H9 (cell line): ENCODE data around the gene FAM170B. TPM values are rescaled to one million over a fixed set of nuclear protein-coding genes. Genes with fewer than 3 reads are reported as not detected.

Experiments used
- DNase-seq: peaks from one replicate; pipeline ENCODE4 v3.0.0-alpha.2; 2017
- H2AFZ ChIP-seq: one replicate; pipeline ENCODE4 v1.6.1; 2013; ENCODE audit warnings: mild to moderate bottlenecking, low read length, control low read depth, moderate library complexity
- H2AK5ac ChIP-seq: 2 replicates; pipeline ENCODE4 v1.6.1; 2013; ENCODE audit warnings: low read length, control low read depth, mixed read lengths; ENCODE audit not compliant: insufficient read length
- H2BK120ac ChIP-seq: one replicate; pipeline ENCODE4 v1.6.1; 2013; ENCODE audit warnings: low read depth, mild to moderate bottlenecking, low read length, control low read depth, inconsistent platforms; ENCODE audit not compliant: poor library complexity, severe bottlenecking
- H2BK12ac ChIP-seq: 2 replicates; pipeline ENCODE4 v1.6.1; 2013; ENCODE audit warnings: low read length, control low read depth, mixed read lengths, low read depth; ENCODE audit not compliant: insufficient read length
- H2BK15ac ChIP-seq: 2 replicates; pipeline ENCODE4 v1.6.1; 2013; ENCODE audit warnings: low read depth, low read length, control low read depth
- H2BK20ac ChIP-seq: one replicate; pipeline ENCODE4 v1.6.1; 2013; ENCODE audit warnings: low read depth, mild to moderate bottlenecking, low read length, control low read depth, inconsistent platforms; ENCODE audit not compliant: poor library complexity, severe bottlenecking
- H2BK5ac ChIP-seq: 2 replicates; pipeline ENCODE4 v1.6.1; 2013; ENCODE audit warnings: low read length, control low read depth, mixed read lengths; ENCODE audit not compliant: insufficient read length
- H3K14ac ChIP-seq: 2 replicates; pipeline ENCODE4 v1.6.1; 2013; ENCODE audit warnings: low read length, control low read depth; ENCODE audit not compliant: insufficient read depth
- H3K18ac ChIP-seq: 2 replicates; pipeline ENCODE4 v1.6.1; 2013; ENCODE audit warnings: low read depth, mild to moderate bottlenecking, mixed read lengths, low read length, control low read depth; ENCODE audit not compliant: insufficient read length
- H3K23ac ChIP-seq: 2 replicates; pipeline ENCODE4 v1.6.1; 2013; ENCODE audit warnings: low read length, control low read depth, mixed read lengths, low read depth; ENCODE audit not compliant: insufficient read length
- H3K23me2 ChIP-seq: 2 replicates; pipeline ENCODE4 v1.6.1; 2013; ENCODE audit warnings: low read depth, mild to moderate bottlenecking, mixed read lengths, low read length, control low read depth; ENCODE audit not compliant: insufficient read length, poor library complexity, severe bottlenecking
- H3K27ac ChIP-seq: 2 replicates; pipeline ENCODE4 v1.5.1; 2013; ENCODE audit warnings: low read length, control low read depth, mixed read lengths, low read depth; ENCODE audit not compliant: insufficient read length
- H3K27me3 ChIP-seq: 2 replicates; pipeline ENCODE4 v1.6.1; 2013; ENCODE audit warnings: low read length, control low read depth, inconsistent platforms; ENCODE audit not compliant: insufficient read depth
- H3K4ac ChIP-seq: 2 replicates; pipeline ENCODE4 v1.6.1; 2013; ENCODE audit warnings: low read depth, mild to moderate bottlenecking, control low read depth, inconsistent platforms, low read length, moderate library complexity
- H3K4me1 ChIP-seq: 2 replicates; pipeline ENCODE4 v1.6.1; 2013; ENCODE audit warnings: low read length, control low read depth, inconsistent platforms; ENCODE audit not compliant: insufficient read depth
- H3K4me2 ChIP-seq: 2 replicates; pipeline ENCODE4 v1.6.1; 2013; ENCODE audit warnings: low read length, control low read depth, mixed read lengths; ENCODE audit not compliant: insufficient read length, insufficient read depth
- H3K56ac ChIP-seq: 2 replicates; pipeline ENCODE4 v1.6.1; 2013; ENCODE audit warnings: low read depth, mild to moderate bottlenecking, mixed read lengths, low read length, control low read depth; ENCODE audit not compliant: insufficient read length
- H3K79me1 ChIP-seq: 2 replicates; pipeline ENCODE4 v1.6.1; 2013; ENCODE audit warnings: low read depth, mild to moderate bottlenecking, moderate library complexity, low read length, control low read depth, inconsistent platforms; ENCODE audit not compliant: insufficient read depth, poor library complexity, severe bottlenecking
- H3K79me2 ChIP-seq: 2 replicates; pipeline ENCODE4 v1.6.1; 2013; ENCODE audit warnings: low read length, control low read depth, inconsistent platforms; ENCODE audit not compliant: insufficient read depth
- H3K9ac ChIP-seq: 2 replicates; pipeline ENCODE4 v1.6.1; 2013; ENCODE audit warnings: low read length, control low read depth, mixed read lengths; ENCODE audit not compliant: insufficient read length; ENCODE audit errors: extremely low read depth
- H3K9me3 ChIP-seq: one replicate; pipeline ENCODE4 v1.6.1; 2013; ENCODE audit warnings: low read depth, low read length, inconsistent platforms; ENCODE audit not compliant: control insufficient read depth
- H3T11ph ChIP-seq: one replicate; pipeline ENCODE4 v1.6.1; 2013; ENCODE audit warnings: mild to moderate bottlenecking, low read length, control low read depth, inconsistent platforms
- H4K20me1 ChIP-seq: one replicate; pipeline ENCODE4 v1.6.1; 2013; ENCODE audit not compliant: control insufficient read depth, insufficient read length, insufficient read depth
- H4K5ac ChIP-seq: 2 replicates; pipeline ENCODE4 v1.6.1; 2013; ENCODE audit warnings: low read depth, mild to moderate bottlenecking, mixed read lengths, low read length, control low read depth; ENCODE audit not compliant: insufficient read length
- H4K8ac ChIP-seq: replicated peaks from 2 replicates; pipeline ENCODE4 v1.6.1; 2013; ENCODE audit warnings: low read length, control low read depth, mixed read lengths, low read depth; ENCODE audit not compliant: insufficient read length
- H4K91ac ChIP-seq: 2 replicates; pipeline ENCODE4 v1.6.1; 2013; ENCODE audit warnings: low read depth, mild to moderate bottlenecking, moderate library complexity, mixed read lengths, low read length, control low read depth; ENCODE audit not compliant: insufficient read length
- H3K27ac Mint-ChIP-seq, 3 experiments: 2 replicates in 2 of 3; 3 replicates in 1 of 3; pipeline ENCODE4 v1.8.0; 2020 to 2021; ENCODE audit warnings: mixed read lengths in 3 of 3, mild to moderate bottlenecking in 1 of 3, moderate library complexity in 1 of 3
- H3K27me3 Mint-ChIP-seq: 2 replicates; pipeline ENCODE4 v1.8.0; 2021; ENCODE audit warnings: low read depth, mild to moderate bottlenecking, moderate library complexity, mixed read lengths
- H3K36me3 Mint-ChIP-seq, 3 experiments: 2 replicates in 2 of 3; 3 replicates in 1 of 3; pipeline ENCODE4 v1.8.0; 2020 to 2021; ENCODE audit warnings: low read depth in 3 of 3, mixed read lengths in 3 of 3; ENCODE audit not compliant: insufficient read depth in 1 of 3
- H3K4me1 Mint-ChIP-seq, 2 experiments: 2 replicates each; pipeline ENCODE4 v1.8.0; 2020; ENCODE audit warnings: mixed read lengths in 2 of 2
- H3K4me3 Mint-ChIP-seq, 2 experiments: 2 replicates in 1 of 2; 3 replicates in 1 of 2; pipeline ENCODE4 v1.8.0; 2020 to 2021; ENCODE audit warnings: mild to moderate bottlenecking in 2 of 2, mixed read lengths in 2 of 2, moderate library complexity in 1 of 2
- H3K9me3 Mint-ChIP-seq, 2 experiments: 2 replicates in 1 of 2; 3 replicates in 1 of 2; pipeline ENCODE4 v1.8.0; 2020; ENCODE audit warnings: mild to moderate bottlenecking in 2 of 2, mixed read lengths in 2 of 2, moderate library complexity in 1 of 2
- WGBS: extraction: QIAGEN DNeasy Blood & Tissue Kit; methylation state at CpG from one replicate; pipeline ENCODE4 v1.1.7; 2013; ENCODE audit warnings: missing lambda C conversion rate, low lambda C conversion rate, mixed read lengths; ENCODE audit not compliant: insufficient read length; ENCODE audit errors: extremely low coverage; 5-methylcytosine and 5-hydroxymethylcytosine counted together
- total RNA-seq: library from RNA; stranded (reverse); gene quantifications from 2 replicates; pipeline ENCODE4 v1.2.1, GENCODE V29; 2021
- TF ChIP-seq, protein P1 (sequence below): fragments of 200-600 bp; sonication (generic); conservative IDR thresholded peaks from 3 replicates; pipeline ENCODE4 v1.8.0; 2021; ENCODE audit warnings: antibody characterized with exemption, mild to moderate bottlenecking

FAM170B gene
- total RNA-seq, 1 experiment from 2014 or later = not detected

DNA sequence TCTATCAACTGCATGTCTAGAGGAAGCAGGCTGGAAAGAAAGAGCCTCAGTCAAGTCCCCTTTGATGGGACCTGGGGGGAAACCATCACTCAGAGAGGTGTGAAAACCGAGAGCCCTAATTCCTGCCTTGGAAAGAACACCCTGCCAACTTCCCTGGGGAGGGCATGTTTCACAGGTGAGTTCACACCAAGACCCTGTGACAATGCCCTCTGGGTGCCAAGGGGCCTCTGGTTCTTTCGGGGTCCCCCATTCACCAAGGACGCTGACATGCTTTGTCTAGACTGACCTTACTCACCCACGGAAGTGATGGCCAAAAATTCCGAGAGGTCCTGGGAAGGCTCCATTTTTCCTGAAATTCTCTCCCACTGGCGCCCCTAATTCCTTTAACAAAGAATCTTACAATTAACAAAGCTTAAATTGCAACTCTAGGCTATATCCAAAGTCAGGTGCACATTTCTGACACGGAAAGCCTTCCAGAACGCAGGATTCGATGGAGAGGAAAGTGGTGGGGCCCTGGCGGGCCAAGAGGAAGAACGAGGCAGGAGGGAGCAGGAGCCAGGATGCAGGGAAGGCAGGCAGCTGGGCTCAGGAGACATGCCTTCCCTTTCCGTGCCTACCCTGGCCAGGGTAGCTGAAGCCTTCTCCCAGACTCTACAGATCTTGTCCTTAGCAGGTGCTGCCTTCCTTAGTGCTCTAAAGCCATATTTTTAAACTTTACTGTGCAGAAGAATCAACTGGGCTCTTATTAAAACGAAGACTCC, 42.2 kb downstream of the FAM170B start:
- H4K5ac ChIP-seq = no peak overlapping the region
- H3K9ac ChIP-seq = no peak overlapping the region
- no peak overlapping the region for H2AK5ac ChIP-seq
- H2AFZ ChIP-seq = no peak overlapping the region
- H3K4me1 Mint-ChIP-seq = peaks cover 16 to 21% of the 10 kb centered on the region in 2 experiments
- H3K56ac ChIP-seq = no peak overlapping the region
- TF ChIP-seq, protein P1, sequence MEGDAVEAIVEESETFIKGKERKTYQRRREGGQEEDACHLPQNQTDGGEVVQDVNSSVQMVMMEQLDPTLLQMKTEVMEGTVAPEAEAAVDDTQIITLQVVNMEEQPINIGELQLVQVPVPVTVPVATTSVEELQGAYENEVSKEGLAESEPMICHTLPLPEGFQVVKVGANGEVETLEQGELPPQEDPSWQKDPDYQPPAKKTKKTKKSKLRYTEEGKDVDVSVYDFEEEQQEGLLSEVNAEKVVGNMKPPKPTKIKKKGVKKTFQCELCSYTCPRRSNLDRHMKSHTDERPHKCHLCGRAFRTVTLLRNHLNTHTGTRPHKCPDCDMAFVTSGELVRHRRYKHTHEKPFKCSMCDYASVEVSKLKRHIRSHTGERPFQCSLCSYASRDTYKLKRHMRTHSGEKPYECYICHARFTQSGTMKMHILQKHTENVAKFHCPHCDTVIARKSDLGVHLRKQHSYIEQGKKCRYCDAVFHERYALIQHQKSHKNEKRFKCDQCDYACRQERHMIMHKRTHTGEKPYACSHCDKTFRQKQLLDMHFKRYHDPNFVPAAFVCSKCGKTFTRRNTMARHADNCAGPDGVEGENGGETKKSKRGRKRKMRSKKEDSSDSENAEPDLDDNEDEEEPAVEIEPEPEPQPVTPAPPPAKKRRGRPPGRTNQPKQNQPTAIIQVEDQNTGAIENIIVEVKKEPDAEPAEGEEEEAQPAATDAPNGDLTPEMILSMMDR = no peak
- no peak overlapping the region for H3K23ac ChIP-seq
- H4K91ac ChIP-seq = no peak overlapping the region
- WGBS = no CpG with 5 or more reads among the region's 13 CpGs
- no peak overlapping the region for H3K27ac Mint-ChIP-seq
- H3K27me3 Mint-ChIP-seq = peaks cover 45% of the 10 kb centered on the region
- H2BK12ac ChIP-seq = no peak overlapping the region
- H3K23me2 ChIP-seq = no peaks in the 10 kb centered on the region
- peaks cover 0 to 11% (median 4%) of the 10 kb centered on the region in 3 experiments; a peak in 6 of 7 replicates for H3K36me3 Mint-ChIP-seq
- H3K9me3 Mint-ChIP-seq = peaks cover 10 to 12% of the 10 kb centered on the region in 2 experiments
- H3K4me2 ChIP-seq = no peak overlapping the region
- no peak overlapping the region for H2BK120ac ChIP-seq
- no peak for DNase-seq
- H3K9me3 ChIP-seq = no peaks in the 10 kb centered on the region
- H3K27ac ChIP-seq = no peak overlapping the region
- H2BK15ac ChIP-seq = no peak overlapping the region
- H4K8ac ChIP-seq = no peak overlapping the region
- no peak overlapping the region for H2BK20ac ChIP-seq
- H3K14ac ChIP-seq = no peak overlapping the region
- H3K79me1 ChIP-seq = no peaks in the 10 kb centered on the region
- no peak overlapping the region for H3K18ac ChIP-seq
- H3K4me1 ChIP-seq = no peaks in the 10 kb centered on the region; the same call in 1 of the 2 replicates
- no peak overlapping the region for H3K4me3 Mint-ChIP-seq
- no peaks in the 10 kb centered on the region for H4K20me1 ChIP-seq
- H3K4ac ChIP-seq = no peak overlapping the region
- H3T11ph ChIP-seq = no peak overlapping the region
- no peaks in the 10 kb centered on the region for H3K79me2 ChIP-seq
- H3K27me3 ChIP-seq = no peaks in the 10 kb centered on the region
- H2BK5ac ChIP-seq = no peak overlapping the region
